MM.1S (cell line): Measurements from ENCODE around the gene ARFIP1.

Experiments
- EZH2 ChIP-seq: fragments of 300-600 bp; sonication (generic); optimal IDR thresholded peaks from 2 replicates; pipeline ENCODE3; 2017; ENCODE audit warnings: low read depth, mild to moderate bottlenecking, antibody characterized with exemption, low read length, mixed read lengths
- TF ChIP-seq, protein P1 (sequence below): fragments of 300-600 bp; sonication (generic); IDR thresholded peaks from 2 replicates; pipeline ENCODE4 v1.5.1; 2016; ENCODE audit warnings: antibody characterized with exemption, low read length, mixed read lengths

DNA sequence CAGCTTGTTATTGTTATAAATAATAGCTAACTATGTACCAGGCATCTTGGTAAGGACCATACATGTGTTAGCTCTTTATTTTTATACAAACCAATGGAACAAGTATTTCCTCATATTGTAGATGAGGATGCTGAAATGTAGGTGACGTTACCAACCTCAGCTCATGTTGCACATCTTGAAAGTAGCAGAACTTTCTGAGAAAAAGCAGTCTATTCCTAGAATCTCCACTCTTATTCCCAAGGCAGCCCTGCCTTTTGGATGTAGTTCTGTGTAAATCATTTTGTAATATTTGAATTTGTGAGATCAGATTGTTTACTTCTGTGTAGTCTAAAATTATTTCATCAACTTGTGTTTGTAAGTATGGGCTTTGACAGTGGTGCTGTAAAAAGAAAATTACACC is 161.7 kb downstream of the ARFIP1 start:
- TF ChIP-seq, protein P1, sequence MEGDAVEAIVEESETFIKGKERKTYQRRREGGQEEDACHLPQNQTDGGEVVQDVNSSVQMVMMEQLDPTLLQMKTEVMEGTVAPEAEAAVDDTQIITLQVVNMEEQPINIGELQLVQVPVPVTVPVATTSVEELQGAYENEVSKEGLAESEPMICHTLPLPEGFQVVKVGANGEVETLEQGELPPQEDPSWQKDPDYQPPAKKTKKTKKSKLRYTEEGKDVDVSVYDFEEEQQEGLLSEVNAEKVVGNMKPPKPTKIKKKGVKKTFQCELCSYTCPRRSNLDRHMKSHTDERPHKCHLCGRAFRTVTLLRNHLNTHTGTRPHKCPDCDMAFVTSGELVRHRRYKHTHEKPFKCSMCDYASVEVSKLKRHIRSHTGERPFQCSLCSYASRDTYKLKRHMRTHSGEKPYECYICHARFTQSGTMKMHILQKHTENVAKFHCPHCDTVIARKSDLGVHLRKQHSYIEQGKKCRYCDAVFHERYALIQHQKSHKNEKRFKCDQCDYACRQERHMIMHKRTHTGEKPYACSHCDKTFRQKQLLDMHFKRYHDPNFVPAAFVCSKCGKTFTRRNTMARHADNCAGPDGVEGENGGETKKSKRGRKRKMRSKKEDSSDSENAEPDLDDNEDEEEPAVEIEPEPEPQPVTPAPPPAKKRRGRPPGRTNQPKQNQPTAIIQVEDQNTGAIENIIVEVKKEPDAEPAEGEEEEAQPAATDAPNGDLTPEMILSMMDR: no peak
- TF ChIP-seq EZH2: no peak
